DMS53 treated with DMSO at 0.1 percent for 48 hours (cell line): ENCODE data around the gene PTPRG.

ENCODE experiments used
- DNase-seq: peaks from one replicate; lab custom pipeline; 2025; ENCODE audit not compliant: unreplicated experiment; lab: John Stamatoyannopoulos, UW

PTPRG gene

GRCh38 chr3:62131620-62132019, 570.2 kb downstream of the PTPRG start:
- no peak for DNase-seq

GRCh38 chr3:62132027-62132602, 570.7 kb downstream of the PTPRG start:
- no peak for DNase-seq

- no peak for DNase-seq
Measured at GRCh38 chr3:62133015-62133414, 571.6 kb downstream of the PTPRG start.

- no peak for DNase-seq
Measured at GRCh38 chr3:62134061-62134496, 572.7 kb downstream of the PTPRG start.

- DNase-seq: no peak
Measured at GRCh38 chr3:62135741-62136140, 574.4 kb downstream of the PTPRG start.

- no peak for DNase-seq
Measured at GRCh38 chr3:62139957-62140356, 578.6 kb downstream of the PTPRG start.

- no peak for DNase-seq
Measured at GRCh38 chr3:62142331-62143085, 581.1 kb downstream of the PTPRG start.

GRCh38 chr3:62143843-62144450, 582.6 kb downstream of the PTPRG start:
- DNase-seq: no peak

- no peak for DNase-seq
Measured at GRCh38 chr3:62144482-62144881, 583.1 kb downstream of the PTPRG start.

- no peak for DNase-seq
Measured at GRCh38 chr3:62145086-62145757, 583.9 kb downstream of the PTPRG start.

GRCh38 chr3:62149539-62149938, 588.2 kb downstream of the PTPRG start:
- DNase-seq: no peak

GRCh38 chr3:62149962-62150361, 588.6 kb downstream of the PTPRG start:
- no peak for DNase-seq

GRCh38 chr3:62151591-62151990, 590.2 kb downstream of the PTPRG start:
- DNase-seq: no peak

- no peak for DNase-seq
Measured at GRCh38 chr3:62153231-62153630, 591.9 kb downstream of the PTPRG start.

GRCh38 chr3:62154457-62155148, 593.2 kb downstream of the PTPRG start:
- DNase-seq: no peak

- DNase-seq: no peak
Measured at GRCh38 chr3:62159056-62159708, 597.8 kb downstream of the PTPRG start.

GRCh38 chr3:62159709-62160092, 598.3 kb downstream of the PTPRG start:
- no peak for DNase-seq

GRCh38 chr3:62161371-62161770, 600.0 kb downstream of the PTPRG start:
- no peak for DNase-seq

- DNase-seq: no peak
Measured at GRCh38 chr3:62164196-62164595, 602.8 kb downstream of the PTPRG start.

GRCh38 chr3:62164746-62165145, 603.4 kb downstream of the PTPRG start:
- no peak for DNase-seq
